Activated CD4-positive, CD25-positive, alpha-beta regulatory T cell treated with anti-CD3 and anti-CD28 coated beads, Interleukin-2, amount 50 U/mL, for 24 hours (primary cell): ENCODE results near the gene AKIRIN2.
A peak's percentile ranks its signal among the peaks of the same experiment; 100 is the strongest.
"Not testable (repeated sequence)": the region's sequence is repeated elsewhere in the genome, so short reads cannot be mapped to it uniquely, and the experiment has no call there.

Source experiments
- ATAC-seq, 2 donors: fragments of 150-1000 bp; cut with Tn5 transposase; one replicate each; pipeline ENCODE4 v1.10.0; 2021; ENCODE audit warnings: mild to moderate bottlenecking in 1 of 2, moderate library complexity in 1 of 2

Gene AKIRIN2

GRCh38 chr6:87718662-87719433 is 16.8 kb upstream of the AKIRIN2 start:
- peak; percentile 73 to 81 for ATAC-seq

DNA sequence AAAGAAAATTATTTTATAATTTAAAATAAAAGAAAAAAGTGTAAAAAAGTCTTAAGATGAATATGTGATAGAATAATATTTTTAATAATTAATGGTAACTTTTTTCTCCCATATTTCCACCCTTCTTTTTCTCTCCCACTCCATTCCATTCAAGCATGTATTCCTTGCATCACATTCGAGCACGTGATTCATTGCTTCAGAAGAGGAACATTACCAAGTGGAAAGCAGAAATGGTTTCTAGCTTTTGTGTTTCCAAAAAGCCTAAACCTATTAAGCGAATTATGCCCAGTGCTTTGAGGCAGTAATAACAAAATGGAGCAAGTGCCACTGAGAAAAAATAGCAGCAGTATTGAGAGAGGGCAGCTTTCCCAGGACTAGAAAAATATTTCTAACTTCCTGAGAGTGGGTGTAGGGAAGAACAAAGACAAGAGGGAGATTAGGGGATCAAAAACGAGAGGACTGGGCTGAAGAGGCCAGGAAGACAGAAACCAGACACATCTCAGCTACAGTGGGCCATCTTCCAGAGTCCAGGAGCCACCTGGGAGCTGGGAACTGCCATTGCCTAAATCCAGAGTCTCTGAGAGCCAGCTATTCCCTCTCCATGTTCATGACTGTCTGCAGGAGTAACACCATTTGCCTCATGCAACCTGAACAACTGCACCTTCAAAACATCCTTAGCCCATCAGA is 15.0 kb upstream of the AKIRIN2 start:
- no peak for ATAC-seq

DNA sequence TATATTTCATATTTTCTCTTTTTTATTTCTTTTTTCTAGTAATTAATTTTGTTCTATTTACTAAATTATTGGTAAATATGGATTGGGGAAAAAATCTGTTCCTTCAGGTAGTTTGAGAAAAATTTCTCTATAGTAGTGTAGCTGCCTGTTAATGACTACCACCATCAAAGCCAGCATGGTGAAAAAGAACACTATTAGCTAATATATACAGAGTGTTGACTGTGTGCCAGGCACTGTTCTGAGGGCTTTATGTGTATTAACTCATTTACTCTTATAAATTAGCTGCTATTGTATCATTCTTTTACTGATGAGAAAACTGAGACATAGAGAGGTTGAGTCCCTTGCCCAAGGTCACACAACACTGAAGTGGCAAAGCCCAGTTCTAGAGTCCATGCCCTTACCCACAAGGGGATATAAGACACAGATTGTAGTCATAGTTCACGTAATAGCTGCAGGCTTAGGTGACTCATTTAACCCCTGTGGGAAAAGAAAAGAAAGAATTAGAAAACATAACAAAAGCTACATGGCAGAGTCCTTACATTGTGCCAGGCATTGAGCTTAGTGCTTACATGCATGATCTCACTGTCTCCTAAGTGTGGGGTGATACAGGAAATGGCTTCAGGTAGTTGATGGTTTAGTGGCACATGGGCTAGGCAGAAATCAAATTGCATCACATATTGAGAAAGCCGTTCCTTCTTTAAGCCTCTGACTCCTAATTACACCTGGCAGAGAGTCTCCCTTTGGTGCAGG is 12.2 kb upstream of the AKIRIN2 start:
- peak; percentile 50 to 65 for ATAC-seq

DNA sequence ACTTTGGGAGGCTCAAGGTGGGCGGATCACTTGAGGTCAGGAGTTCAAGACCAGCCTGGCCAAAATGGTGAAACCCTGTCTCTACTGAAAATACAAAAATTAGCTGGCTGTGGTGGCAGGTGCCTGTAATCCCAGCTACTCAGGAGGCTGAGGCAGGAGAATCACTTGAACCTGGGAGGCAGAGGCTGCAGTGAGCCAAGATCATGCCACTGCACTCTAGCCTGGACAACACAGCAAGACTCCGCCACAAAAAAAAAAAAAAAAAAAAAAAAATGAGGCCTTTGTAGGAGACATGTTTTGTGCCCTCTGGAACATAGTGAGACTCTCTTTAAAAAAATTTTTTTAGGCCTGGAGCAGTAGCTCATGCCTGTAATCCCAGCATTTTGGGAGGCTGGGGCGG is 10.7 kb upstream of the AKIRIN2 start:
- ATAC-seq = not testable (repeated sequence)

DNA sequence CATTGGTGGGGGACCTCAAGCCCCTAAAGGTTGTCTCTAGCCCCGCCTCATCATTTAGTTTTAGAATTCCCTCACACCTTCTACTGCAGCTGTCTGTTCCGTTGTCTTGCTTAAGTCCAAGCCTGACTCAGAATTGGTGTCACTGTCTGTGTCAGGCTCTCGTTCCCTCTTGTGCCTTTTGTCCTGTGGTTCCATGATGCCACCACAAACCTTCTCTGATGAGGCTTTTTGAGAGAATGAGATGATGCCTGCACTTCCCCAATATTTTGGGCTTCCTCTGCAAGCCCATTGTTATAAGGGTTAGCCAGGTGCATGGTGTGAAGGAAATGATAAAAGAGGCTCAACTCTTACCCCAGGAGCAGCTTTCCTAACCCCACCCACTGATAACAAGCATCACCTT is 8.1 kb upstream of the AKIRIN2 start:
- no peak for ATAC-seq

DNA sequence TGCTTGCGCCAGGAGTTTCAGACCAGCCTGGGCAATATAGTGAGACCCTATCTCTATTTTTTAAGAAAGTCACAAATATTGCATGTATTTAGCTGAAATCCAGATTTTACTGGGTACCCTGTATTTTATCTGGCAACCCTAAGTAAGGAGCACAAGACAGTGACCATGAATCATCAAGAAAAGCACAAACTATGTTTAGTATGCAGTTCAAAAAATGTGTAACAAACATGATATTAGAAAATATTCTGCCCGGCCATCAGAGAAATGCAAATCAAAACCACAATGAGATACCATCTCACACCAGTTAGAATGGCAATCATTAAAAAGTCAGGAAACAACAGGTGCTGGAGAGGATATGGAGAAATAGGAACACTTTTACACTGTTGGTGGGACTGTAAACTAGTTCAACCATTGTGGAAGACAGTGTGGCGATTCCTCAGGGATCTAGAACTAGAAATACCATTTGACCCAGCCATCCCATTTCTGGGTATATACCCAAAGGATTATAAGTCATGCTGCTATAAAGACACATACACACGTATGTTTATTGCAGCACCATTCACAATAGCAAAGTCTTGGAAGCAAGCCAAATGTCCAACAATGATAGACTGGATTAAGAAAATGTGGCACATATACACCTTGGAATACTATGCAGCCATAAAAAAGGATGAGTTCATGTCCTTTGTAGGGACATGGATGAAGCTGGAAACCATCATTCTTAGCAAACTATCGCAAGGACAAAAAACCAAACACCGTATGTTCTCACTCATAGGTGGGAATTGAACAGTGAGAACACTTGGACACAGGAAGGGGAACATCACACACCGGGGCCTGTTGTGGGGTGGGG is 6.8 kb upstream of the AKIRIN2 start:
- ATAC-seq = not testable (repeated sequence)

DNA sequence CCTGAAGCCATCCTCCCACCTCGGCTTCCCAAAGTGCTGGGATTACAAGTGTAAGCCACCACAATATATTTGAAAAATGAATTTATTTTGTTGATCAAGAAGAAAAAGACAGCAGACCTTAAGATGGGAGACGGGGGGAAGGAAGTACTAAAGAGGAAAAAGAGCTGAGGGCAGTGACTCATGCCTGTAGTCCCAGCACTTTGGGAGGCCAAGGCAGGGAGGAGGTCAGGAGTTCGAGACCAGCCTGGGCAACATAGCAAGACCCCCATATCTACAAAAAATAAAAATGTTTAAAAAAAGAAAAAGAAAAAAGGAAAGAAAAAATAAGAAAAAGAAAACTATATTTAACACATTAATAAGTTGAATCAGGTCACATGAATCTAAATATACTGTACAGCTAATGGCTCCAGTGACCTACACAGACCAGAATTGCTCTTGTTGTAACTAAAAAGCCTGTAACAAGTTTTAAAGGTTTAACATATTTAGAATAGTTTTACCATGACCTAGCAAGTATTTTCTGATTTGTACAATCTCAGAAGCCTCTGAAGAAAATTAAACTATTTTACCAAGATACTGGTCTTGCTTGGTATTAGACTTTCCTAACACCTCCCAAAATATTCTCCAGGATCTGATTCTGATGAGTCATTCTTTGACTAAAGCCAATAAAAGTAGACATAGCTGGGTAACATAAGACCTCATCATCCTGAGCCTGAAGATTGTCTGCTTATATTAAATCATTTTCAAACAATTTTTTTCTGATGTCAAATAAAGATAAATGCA is 4.3 kb upstream of the AKIRIN2 start:
- no peak for ATAC-seq

- peak; percentile 64 to 71 for ATAC-seq
Measured at GRCh38 chr6:87705070-87705691, 3.1 kb upstream of the AKIRIN2 start.

DNA sequence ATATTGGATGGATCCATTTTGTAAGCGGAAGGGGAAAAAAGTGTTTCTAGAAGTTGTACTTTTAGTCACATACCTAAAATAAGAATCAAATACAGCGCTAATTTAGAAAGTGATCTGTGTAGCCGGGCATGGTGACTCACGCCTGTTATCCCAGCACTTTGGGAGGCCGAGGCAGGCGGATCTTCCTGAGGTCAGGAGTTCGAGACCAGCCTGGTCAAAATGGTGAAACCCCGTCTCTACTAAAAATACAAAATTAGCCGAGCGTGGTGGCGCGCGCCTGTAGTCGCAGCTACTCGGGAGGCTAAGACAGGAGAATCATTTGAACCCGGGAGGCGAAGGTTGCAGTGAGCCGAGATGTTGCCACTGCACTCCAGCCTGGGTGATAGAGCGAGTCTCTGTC is 1.0 kb upstream of the AKIRIN2 start:
- ATAC-seq = not testable (repeated sequence)

DNA sequence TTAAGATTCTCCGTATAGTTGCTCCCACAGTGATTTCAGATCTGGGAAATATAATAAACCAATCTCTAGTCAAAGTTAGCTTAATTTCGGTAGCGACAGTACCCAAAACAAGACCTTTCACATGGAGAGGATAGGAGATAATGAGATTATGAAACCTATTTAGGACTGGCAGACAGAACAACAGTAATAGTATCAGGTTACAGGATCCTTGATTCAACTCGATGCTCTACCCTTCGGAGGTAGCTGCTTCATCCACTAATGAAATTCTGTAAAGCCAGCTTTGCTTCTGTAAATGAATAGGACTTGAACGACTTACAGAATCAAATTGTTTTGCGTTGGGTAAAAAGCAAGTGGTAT is 534 bp upstream of the AKIRIN2 start:
- ATAC-seq = no peak

DNA sequence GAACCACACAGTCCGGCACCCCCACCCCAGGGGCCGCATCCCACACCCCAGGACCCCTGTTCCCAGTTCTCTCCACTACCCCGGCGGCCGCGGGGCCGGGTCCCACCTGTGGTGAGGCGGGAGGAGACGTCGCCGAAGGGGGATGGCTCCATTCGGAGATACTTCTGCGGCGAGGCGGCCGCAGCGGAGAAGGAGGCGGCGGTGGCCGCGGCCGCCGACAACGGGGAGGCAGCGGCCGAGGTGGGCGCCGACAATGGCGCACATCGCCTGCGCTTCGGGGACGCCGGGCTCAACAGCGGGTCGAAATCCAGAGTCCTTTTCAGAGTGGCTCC is 723 bp downstream of the AKIRIN2 start:
- no peak for ATAC-seq

- ATAC-seq = peak; percentile 18
Measured at GRCh38 chr6:87700397-87701343, 1.4 kb downstream of the AKIRIN2 start.

DNA sequence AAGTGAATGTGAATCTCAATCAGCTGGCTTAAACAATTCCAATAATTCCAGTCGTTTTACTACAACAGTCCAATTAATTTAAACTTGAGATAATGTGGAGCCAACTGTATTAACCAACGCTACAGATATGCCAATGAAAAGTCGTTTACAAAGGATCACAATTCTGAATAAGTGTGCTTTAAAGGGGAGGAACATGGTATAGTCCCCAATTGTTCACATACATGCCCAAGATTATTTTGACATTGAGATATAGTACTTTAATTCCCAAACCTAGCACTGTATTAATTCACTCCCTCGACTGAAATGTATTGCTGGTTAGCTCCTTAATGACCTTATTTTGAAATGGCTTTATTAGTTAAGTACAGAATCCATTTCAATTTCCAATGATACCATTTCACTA is 2.5 kb downstream of the AKIRIN2 start:
- ATAC-seq = no peak

- peak in 1 of 2 donors; percentile 5 for ATAC-seq
Measured at GRCh38 chr6:87698547-87699006, 3.5 kb downstream of the AKIRIN2 start.

GRCh38 chr6:87697581-87698546 is 4.2 kb downstream of the AKIRIN2 start:
- ATAC-seq = no peak

DNA sequence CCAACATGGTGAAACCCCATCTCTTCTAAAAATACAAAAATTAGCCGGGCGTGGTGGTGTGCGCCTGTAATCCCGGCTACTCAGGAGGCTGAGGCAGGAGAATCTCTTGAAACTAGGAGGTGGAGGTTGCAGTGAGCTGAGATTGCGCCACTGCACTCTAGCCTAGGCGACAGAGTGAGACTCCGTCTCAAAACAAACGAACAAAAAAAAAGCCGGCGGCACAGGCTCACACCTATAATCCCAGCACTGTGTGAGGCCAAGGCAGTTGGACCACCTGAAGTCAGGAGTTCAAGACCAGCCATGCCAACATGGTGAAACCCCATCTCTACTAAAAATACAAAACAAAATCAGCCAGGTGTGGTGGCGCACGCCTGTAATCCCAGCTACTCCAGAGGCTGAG is 5.2 kb downstream of the AKIRIN2 start:
- ATAC-seq = not testable (repeated sequence)

DNA sequence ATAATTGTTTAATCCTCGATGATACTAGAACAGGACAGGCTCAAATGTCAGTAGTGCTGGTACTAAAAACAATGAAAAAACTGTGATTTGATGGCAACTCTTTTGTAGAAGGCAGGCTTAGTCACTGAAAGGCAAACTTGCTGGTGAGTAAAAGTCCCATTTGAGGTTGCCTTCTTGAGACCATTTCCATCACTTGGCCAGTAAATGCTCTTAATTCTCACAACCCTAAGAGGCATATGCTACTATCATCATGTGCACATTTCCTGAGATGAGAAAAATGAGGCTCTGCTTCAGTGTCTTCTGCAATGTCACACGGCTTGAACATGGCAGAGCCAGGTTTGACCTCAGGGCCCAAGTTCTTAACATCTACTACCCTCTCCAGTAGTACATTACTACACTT is 9.9 kb downstream of the AKIRIN2 start:
- ATAC-seq = peak in 1 of 2 donors; percentile 12

GRCh38 chr6:87690441-87690840 is 11.6 kb downstream of the AKIRIN2 start:
- ATAC-seq = no peak

DNA sequence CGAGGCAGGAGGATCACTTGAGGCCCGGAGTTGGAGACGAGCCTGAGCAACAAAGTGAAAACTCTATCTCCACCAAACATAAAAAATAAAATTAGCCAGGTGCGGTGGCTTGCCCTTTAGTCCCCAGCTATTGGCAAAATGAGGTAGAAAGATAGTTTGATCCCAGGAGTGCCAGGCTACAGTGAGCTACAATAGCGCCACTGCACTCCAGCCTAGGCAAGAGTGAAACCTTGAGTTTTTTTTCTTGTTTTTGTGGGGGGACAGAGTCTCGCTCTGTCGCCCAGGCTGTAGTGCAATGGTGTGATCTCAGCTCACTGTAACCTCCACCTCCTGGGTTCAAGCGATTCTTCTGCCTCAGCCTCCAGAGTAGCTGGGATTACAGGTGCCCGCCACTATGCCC is 14.1 kb downstream of the AKIRIN2 start:
- ATAC-seq = not testable (repeated sequence)
